HG03066 (cell line): ENCODE results near the gene SLC16A3.

Experiments
- ATAC-seq: cut with Tn5 transposase; IDR thresholded peaks from one replicate; pipeline ENCODE4 v1.9.1; 2021; ENCODE audit warnings: low read depth; ENCODE audit not compliant: unreplicated experiment

SLC16A3 gene

GRCh38 chr17:82280537-82280936, 51.7 kb downstream of the SLC16A3 start:
- ATAC-seq = no peak

- ATAC-seq = no peak
Measured at GRCh38 chr17:82281076-82281475, 52.2 kb downstream of the SLC16A3 start.

- ATAC-seq = no peak
Measured at GRCh38 chr17:82281502-82282238, 52.8 kb downstream of the SLC16A3 start.

GRCh38 chr17:82282239-82283207, 53.7 kb downstream of the SLC16A3 start:
- no peak for ATAC-seq

- ATAC-seq = no peak
Measured at GRCh38 chr17:82283208-82283749, 54.4 kb downstream of the SLC16A3 start.

- no peak for ATAC-seq
Measured at GRCh38 chr17:82285141-82285540, 56.3 kb downstream of the SLC16A3 start.

- ATAC-seq = no peak
Measured at GRCh38 chr17:82287013-82287867, 58.4 kb downstream of the SLC16A3 start.

- ATAC-seq = no peak
Measured at GRCh38 chr17:82287868-82288801, 59.3 kb downstream of the SLC16A3 start.
